Measurements from ENCODE around the gene MMP1.

Gene MMP1

GRCh38 chr11:102761646-102762238, 36.2 kb downstream of the MMP1 start:
- TF ChIP-seq GATA2 (IDR thresholded peaks at IDR 0.05; ENCODE audit: low read depth, low read length) (no peak), GATA3 (IDR thresholded peaks at IDR 0.05; ENCODE audit: low read depth, low read length) (no peak)

GRCh38 chr11:102760344-102761035, 37.5 kb downstream of the MMP1 start:
- TF ChIP-seq GATA2 (IDR thresholded peaks at IDR 0.05; ENCODE audit: low read depth, low read length) (no peak), GATA3 (IDR thresholded peaks at IDR 0.05; ENCODE audit: low read depth, low read length) (no peak)

- TF ChIP-seq GATA2 (IDR thresholded peaks at IDR 0.05; ENCODE audit: low read depth, low read length) (no peak), GATA3 (IDR thresholded peaks at IDR 0.05; ENCODE audit: low read depth, low read length) (no peak)
Observed at GRCh38 chr11:102757823-102758549, 40.0 kb downstream of the MMP1 start.

GRCh38 chr11:102753267-102753666, 44.7 kb downstream of the MMP1 start:
- TF ChIP-seq GATA3 (IDR thresholded peaks at IDR 0.05; ENCODE audit: low read depth, low read length) (no peak), GATA2 (IDR thresholded peaks at IDR 0.05; ENCODE audit: low read depth, low read length) (no peak)

- no peak for TF ChIP-seq GATA3 (IDR thresholded peaks at IDR 0.05; ENCODE audit: low read depth, low read length)
- TF ChIP-seq GATA2 (IDR thresholded peaks at IDR 0.05; ENCODE audit: low read depth, low read length): no peak
Observed at GRCh38 chr11:102751673-102752072, 46.3 kb downstream of the MMP1 start.

GRCh38 chr11:102749101-102749722, 48.7 kb downstream of the MMP1 start:
- TF ChIP-seq GATA3 (IDR thresholded peaks at IDR 0.05; ENCODE audit: low read depth, low read length): no peak
- no peak for TF ChIP-seq GATA2 (IDR thresholded peaks at IDR 0.05; ENCODE audit: low read depth, low read length)

Data from SH-SY5Y (cell line).